PC-3 (cell line): ENCODE measurements around the gene APBA1. TPM values are rescaled to one million over a fixed set of nuclear protein-coding genes. Genes with fewer than 3 reads are reported as not detected.

Experiments
- ATAC-seq: fragments of 200-7000 bp; cut with Tn5 transposase; 2 replicates; pipeline ENCODE4 v1.9.1; 2020; ENCODE audit warnings: mild to moderate bottlenecking, moderate library complexity
- BruUV-seq: library from RNA; stranded (reverse); fragments of 400-500 nt; replicated peaks from 2 replicates; lab custom pipeline; 2021; lab: Mats Ljungman, UMichigan
- CTCF ChIA-PET: fragments of 300-600 bp; sonication (Branson Sonifier 250); formaldehyde crosslinking; loops from one replicate; lab custom pipeline; 2022; ENCODE audit warnings: antibody characterized with exemption; lab: Charles Lee
- POLR2A ChIA-PET: fragments of 300-600 bp; sonication (Branson Sonifier 250); formaldehyde crosslinking; loops from one replicate; lab custom pipeline; 2022; ENCODE audit warnings: antibody characterized with exemption; ENCODE audit not compliant: unreplicated experiment; lab: Charles Lee
- DNase-seq: peaks from one replicate; pipeline ENCODE4 v3.0.0-alpha.2; 2015
- H2AFZ ChIP-seq: fragments of 300-600 bp; sonication (generic); 2 replicates; pipeline ENCODE4 v1.6.0; 2016; ENCODE audit warnings: antibody characterized with exemption, low read length
- H3F3A ChIP-seq: fragments of 300-600 bp; sonication (generic); one replicate; pipeline ENCODE4 v1.6.0; 2017; ENCODE audit warnings: antibody characterized with exemption, low read length, control low read depth, mild to moderate bottlenecking; ENCODE audit not compliant: unreplicated experiment
- H3K27ac ChIP-seq: fragments of 300-600 bp; sonication (generic); 2 replicates; pipeline ENCODE4 v1.5.1; 2016; ENCODE audit warnings: mild to moderate bottlenecking, low read length
- H3K27me3 ChIP-seq: fragments of 300-600 bp; sonication (generic); 2 replicates; pipeline ENCODE4 v1.6.1; 2016; ENCODE audit warnings: low read length, mixed read lengths
- H3K36me3 ChIP-seq: fragments of 300-600 bp; sonication (generic); 2 replicates; pipeline ENCODE4 v1.6.1; 2016; ENCODE audit warnings: low read depth, mixed run types, low read length, mixed read lengths
- H3K4me1 ChIP-seq: fragments of 300-600 bp; sonication (generic); 2 replicates; pipeline ENCODE4 v1.5.1; 2016; ENCODE audit warnings: low read length; ENCODE audit not compliant: insufficient read depth
- H3K4me2 ChIP-seq: fragments of 300-600 bp; sonication (generic); 2 replicates; pipeline ENCODE4 v1.6.0; 2016; ENCODE audit warnings: low read length
- H3K4me3 ChIP-seq: fragments of 300-600 bp; sonication (generic); 2 replicates; pipeline ENCODE4 v1.5.1; 2016; ENCODE audit warnings: mild to moderate bottlenecking, low read length, mixed read lengths
- H3K79me2 ChIP-seq: fragments of 300-600 bp; sonication (generic); 2 replicates; pipeline ENCODE4 v1.6.1; 2017; ENCODE audit warnings: low read length, mixed read lengths
- H3K9ac ChIP-seq: fragments of 300-600 bp; sonication (generic); 2 replicates; pipeline ENCODE4 v1.6.0; 2016; ENCODE audit warnings: mild to moderate bottlenecking, low read length
- H3K9me2 ChIP-seq: fragments of 300-600 bp; sonication (generic); replicated peaks from 2 replicates; pipeline ENCODE4 v1.6.1; 2016; ENCODE audit warnings: mixed run types, low read length, mixed read lengths
- H3K9me3 ChIP-seq: fragments of 300-600 bp; sonication (generic); 2 replicates; pipeline ENCODE4 v1.6.1; 2016; ENCODE audit warnings: low read length, mixed read lengths
- H4K20me1 ChIP-seq: fragments of 300-600 bp; sonication (generic); 2 replicates; pipeline ENCODE4 v1.6.1; 2016; ENCODE audit warnings: low read length, mixed read lengths
- CTCF ChIP-seq: fragments of 300-600 bp; sonication (generic); conservative IDR thresholded peaks from 2 replicates; pipeline ENCODE4 v1.5.1; 2017; ENCODE audit warnings: antibody characterized with exemption, low read depth, mild to moderate bottlenecking, low read length
- EZH2 ChIP-seq: fragments of 300-600 bp; sonication (generic); IDR thresholded peaks from one replicate; pipeline ENCODE4 v1.6.1; 2017; ENCODE audit warnings: antibody characterized with exemption, mild to moderate bottlenecking, low read length; ENCODE audit not compliant: unreplicated experiment
- EZH2phosphoT487 ChIP-seq: fragments of 300-600 bp; sonication (generic); IDR thresholded peaks from 2 replicates; pipeline ENCODE4 v1.6.1; 2018; ENCODE audit warnings: mild to moderate bottlenecking, antibody characterized with exemption, low read length, borderline replicate concordance
- intact Hi-C: fragments of 100-400 bp; cut with micrococcal nuclease; formaldehyde crosslinking; loops from 2 replicates; pipeline ENCODE4 v1.9.0; 2023
- total RNA-seq: library from RNA; depleted of rRNA; stranded (reverse); fragments of >200 nt; gene quantifications from 2 replicates; pipeline ENCODE4 v1.2.3, GENCODE V29; 2014

Gene APBA1
- total RNA-seq, 1 experiment from 2014 or later: 0.07 TPM

- POLR2A ChIA-PET: no interaction called here
- H3F3A ChIP-seq: no peaks in the 10 kb centered on the region
- H3K9me2 ChIP-seq: no peaks in the 10 kb centered on the region
- no peaks in the 10 kb centered on the region for H3K4me1 ChIP-seq
- H3K79me2 ChIP-seq: no peaks in the 10 kb centered on the region
- no peak for TF ChIP-seq EZH2
- no peak for TF ChIP-seq EZH2phosphoT487
- no peak for TF ChIP-seq CTCF
- H3K4me2 ChIP-seq: no peak overlapping the region
- no TSS peak for BruUV-seq
- no peak overlapping the region for H3K27ac ChIP-seq
- ATAC-seq (no peak), DNase-seq (no peak)
- intact Hi-C loops: no loop called here
- CTCF ChIA-PET: no interaction called here
- no peak overlapping the region for H3K9ac ChIP-seq
- no peak overlapping the region for H3K4me3 ChIP-seq
- no peaks in the 10 kb centered on the region for H3K9me3 ChIP-seq
- H3K36me3 ChIP-seq: no peaks in the 10 kb centered on the region
- H2AFZ ChIP-seq: no peak overlapping the region
- H4K20me1 ChIP-seq: no peaks in the 10 kb centered on the region
- H3K27me3 ChIP-seq: peaks cover 11% of the 10 kb centered on the region; the same call in 1 of the 2 replicates
These were observed 244.0 kb downstream of the APBA1 start for GRCh38 chr9:69428017-69428785.

- DNase-seq (no peak), ATAC-seq (no peak)
- Histone ChIP-seq H3K27ac (no peak overlapping the region), H2AFZ (no peak overlapping the region), H3K4me1 (no peaks in the 10 kb centered on the region), H3K4me3 (no peak overlapping the region), H3F3A (no peaks in the 10 kb centered on the region), H3K27me3 (peaks cover 11% of the 10 kb centered on the region; the same call in 1 of the 2 replicates), H3K9me2 (no peaks in the 10 kb centered on the region), H3K36me3 (no peaks in the 10 kb centered on the region), H3K9me3 (no peaks in the 10 kb centered on the region), H3K79me2 (no peaks in the 10 kb centered on the region), H4K20me1 (no peaks in the 10 kb centered on the region), H3K9ac (no peak overlapping the region), H3K4me2 (no peak overlapping the region)
- no TSS peak for BruUV-seq
- ChIA-PET POLR2A (no interaction called here), CTCF (no interaction called here)
- intact Hi-C loops: no loop called here
- TF ChIP-seq CTCF (no peak), EZH2phosphoT487 (no peak), EZH2 (no peak)
These were observed 244.9 kb downstream of the APBA1 start for GRCh38 chr9:69427286-69427685.
